Gastrocnemius medialis (tissue), 4 donors: Measurements from ENCODE around the gene GLRA1.

ENCODE experiments used
- POLR2A ChIP-seq, 2 donors: fragments of 450-650 bp; IDR thresholded peaks; one replicate each; pipeline ENCODE4 v1.6.1; 2017; ENCODE audit warnings: antibody characterized with exemption in 2 of 2, mild to moderate bottlenecking in 2 of 2, moderate library complexity in 2 of 2
- TF ChIP-seq, protein P1 (sequence below), 5 experiments: fragments of 450-650 bp in 3 of 5; fragments of 200-600 bp in 2 of 5; sonication (generic) in 2 of 5; IDR thresholded peaks in 4 of 5; conservative IDR thresholded peaks in 1 of 5; 1 replicate in 4 of 5; 2 replicates in 1 of 5; pipeline ENCODE4 v1.5.1; 2016 to 2019; ENCODE audit warnings: antibody characterized with exemption in 5 of 5, mild to moderate bottlenecking in 3 of 5, moderate library complexity in 3 of 5

DNA sequence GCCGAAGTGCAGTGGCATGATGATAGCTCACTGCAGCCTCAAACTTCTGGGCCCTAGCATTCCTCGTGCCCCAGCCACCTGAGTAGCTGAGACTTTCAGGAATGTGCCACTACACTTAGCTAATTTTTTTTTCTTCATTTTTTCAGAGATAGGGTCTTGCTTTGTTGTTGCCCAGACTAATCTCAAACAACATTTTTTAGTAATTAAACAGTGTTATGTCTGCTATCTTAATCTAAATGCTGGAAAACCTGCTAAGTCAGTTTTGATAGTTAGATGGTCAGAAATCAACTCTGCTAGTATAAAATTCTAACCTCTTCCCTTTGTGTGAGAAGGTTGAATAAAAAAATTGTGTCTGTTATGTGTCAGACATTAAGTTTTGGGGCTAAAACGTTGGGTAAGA is 140.5 kb downstream of the GLRA1 start:
- TF ChIP-seq, protein P1, sequence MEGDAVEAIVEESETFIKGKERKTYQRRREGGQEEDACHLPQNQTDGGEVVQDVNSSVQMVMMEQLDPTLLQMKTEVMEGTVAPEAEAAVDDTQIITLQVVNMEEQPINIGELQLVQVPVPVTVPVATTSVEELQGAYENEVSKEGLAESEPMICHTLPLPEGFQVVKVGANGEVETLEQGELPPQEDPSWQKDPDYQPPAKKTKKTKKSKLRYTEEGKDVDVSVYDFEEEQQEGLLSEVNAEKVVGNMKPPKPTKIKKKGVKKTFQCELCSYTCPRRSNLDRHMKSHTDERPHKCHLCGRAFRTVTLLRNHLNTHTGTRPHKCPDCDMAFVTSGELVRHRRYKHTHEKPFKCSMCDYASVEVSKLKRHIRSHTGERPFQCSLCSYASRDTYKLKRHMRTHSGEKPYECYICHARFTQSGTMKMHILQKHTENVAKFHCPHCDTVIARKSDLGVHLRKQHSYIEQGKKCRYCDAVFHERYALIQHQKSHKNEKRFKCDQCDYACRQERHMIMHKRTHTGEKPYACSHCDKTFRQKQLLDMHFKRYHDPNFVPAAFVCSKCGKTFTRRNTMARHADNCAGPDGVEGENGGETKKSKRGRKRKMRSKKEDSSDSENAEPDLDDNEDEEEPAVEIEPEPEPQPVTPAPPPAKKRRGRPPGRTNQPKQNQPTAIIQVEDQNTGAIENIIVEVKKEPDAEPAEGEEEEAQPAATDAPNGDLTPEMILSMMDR (IDR thresholded peaks at IDR 0.05 in 4 of 5, conservative IDR thresholded peaks at IDR 0.05 in 1 of 5): no peak
- no peak for TF ChIP-seq POLR2A (IDR thresholded peaks at IDR 0.05)
